Aorta (tissue), 5 donors: ENCODE results near the gene MYT1. TPM values are rescaled to one million over a fixed set of nuclear protein-coding genes. Genes with fewer than 3 reads are reported as not detected.
"Not testable (repeated sequence)": the region's sequence is repeated elsewhere in the genome, so short reads cannot be mapped to it uniquely, and the experiment has no call there.

ENCODE experiments used
- ATAC-seq: fragments of 200-7000 bp; cut with Tn5 transposase; one replicate; pipeline ENCODE4 v1.9.1; 2022; ENCODE audit warnings: moderate library complexity; ENCODE audit not compliant: low FRiP score
- DNase-seq, 2 donors: peaks; one replicate each; pipeline ENCODE4 v3.0.0-alpha.2; 2020
- H3K27ac ChIP-seq, 2 donors: one replicate each; pipeline ENCODE4 v1.5.1; 2013; ENCODE audit warnings: low read length in 2 of 2, mild to moderate bottlenecking in 2 of 2, moderate library complexity in 2 of 2, control low read depth in 1 of 2, inconsistent platforms in 1 of 2, low read depth in 1 of 2
- H3K27me3 ChIP-seq, 2 donors: one replicate each; pipeline ENCODE4 v1.6.1; 2013; ENCODE audit warnings: control low read depth in 1 of 2, low read length in 1 of 2, mild to moderate bottlenecking in 1 of 2, moderate library complexity in 1 of 2; ENCODE audit not compliant: insufficient read depth in 2 of 2, control insufficient read depth in 1 of 2
- H3K36me3 ChIP-seq, 2 donors: one replicate each; pipeline ENCODE4 v1.6.1; 2013; ENCODE audit warnings: control low read depth in 1 of 2, low read length in 1 of 2, mild to moderate bottlenecking in 1 of 2; ENCODE audit not compliant: insufficient read depth in 2 of 2, control insufficient read depth in 1 of 2
- H3K4me1 ChIP-seq, 2 donors: one replicate each; pipeline ENCODE4 v1.6.1; 2013; ENCODE audit warnings: low read length in 2 of 2, control low read depth in 1 of 2, mild to moderate bottlenecking in 1 of 2, moderate library complexity in 1 of 2; ENCODE audit not compliant: insufficient read depth in 2 of 2, control insufficient read depth in 1 of 2
- H3K4me3 ChIP-seq, 2 donors: one replicate each; pipeline ENCODE4 v1.5.1; 2013; ENCODE audit warnings: low read length in 2 of 2, control low read depth in 1 of 2, mild to moderate bottlenecking in 1 of 2
- H3K9me3 ChIP-seq: one replicate; pipeline ENCODE4 v1.6.1; 2013; ENCODE audit warnings: mild to moderate bottlenecking, low read length; ENCODE audit not compliant: control insufficient read depth
- WGBS, 2 donors: extraction: QIAGEN DNeasy Blood & Tissue Kit; methylation state at CpG; one replicate each; pipeline ENCODE4 v1.1.7; 2013; 5-methylcytosine and 5-hydroxymethylcytosine counted together
- intact Hi-C, 2 donors: fragments of 100-400 bp; cut with DNase I; formaldehyde crosslinking; loops; one replicate each; pipeline versions ENCODE4 v1.14.2 to v1.15.0; 2022
- polyA plus RNA-seq, 2 donors: library from polyadenylated mRNA; stranded (reverse); fragments of 200-250 nt; gene quantifications; one replicate each; pipeline ENCODE4 v1.2.3, GENCODE V29; 2013
- total RNA-seq, 2 donors: library from RNA; stranded (reverse); fragmentation: NEBNext Ultra II Directional; extraction: Animal tissue kit (Norgen Biotek cat#: 25700); gene quantifications; one replicate each; pipeline ENCODE4 v1.2.1, GENCODE V29; 2021
- donor health status: healthy with polysubstance abuse.
- donor health status: Bipolar disorder and iron deficiency.
- donor health status: DM: no; HTN: no; CAD: no.
- donor health status: DM: no; HTN: no; CAD: no.
- donor health status: DM: yes; HTN: yes; CAD: no.

MYT1 gene
- total and polyA plus RNA-seq, 4 donors = not detected

GRCh38 chr20:64287264-64287590 lies 123.0 kb downstream of the MYT1 start:
- ATAC-seq, H3K36me3 ChIP-seq, H3K27me3 ChIP-seq, H3K9me3 ChIP-seq, intact Hi-C loops, DNase-seq, H3K4me3 ChIP-seq, H3K4me1 ChIP-seq, H3K27ac ChIP-seq: not testable (repeated sequence)
- 98 to 99% methylated on average over 3 of the region's 3 CpGs for WGBS, 2 donors

Other genes starting within 250 kb of the MYT1 start
- 10 to 100 TPM; 27.2 to 39.5 TPM for gene UCKL1, start 208.0 kb upstream of the MYT1 start, total RNA-seq
- gene UCKL1, start 208.0 kb upstream of the MYT1 start, polyA plus RNA-seq = 10 to 100 TPM; 24.3 to 85.0 TPM
- gene ZNF512B, start 194.5 kb upstream of the MYT1 start, total RNA-seq = 10 to 100 TPM; 10.8 to 16.5 TPM
- gene ZNF512B, start 194.5 kb upstream of the MYT1 start, polyA plus RNA-seq = 10 to 100 TPM in 1 of 2 donors, 1 to 10 TPM in 1; 1.5 to 10.8 TPM
- gene SAMD10, start 184.8 kb upstream of the MYT1 start, total RNA-seq = 1 to 10 TPM in 1 of 2 donors, under 1 TPM in 1; 0.84 to 4.1 TPM
- 1 to 10 TPM; 1.8 to 2.0 TPM for gene SAMD10, start 184.8 kb upstream of the MYT1 start, polyA plus RNA-seq
- gene PRPF6, start 183.3 kb upstream of the MYT1 start, total RNA-seq = 10 to 100 TPM; 50.3 to 59.1 TPM
- 10 to 100 TPM; 20.9 to 53.3 TPM for gene PRPF6, start 183.3 kb upstream of the MYT1 start, polyA plus RNA-seq
- 1 to 10 TPM; 1.7 to 2.8 TPM for gene C20orf204, start 128.3 kb upstream of the MYT1 start, total RNA-seq
- 1 to 10 TPM in 1 of 2 donors, not detected in 1; 2.1 TPM for gene C20orf204, start 128.3 kb upstream of the MYT1 start, polyA plus RNA-seq
- gene SOX18, start 114.8 kb upstream of the MYT1 start, total RNA-seq = 100 to 1,000 TPM in 1 of 2 donors, 10 to 100 TPM in 1; 43.2 to 186 TPM
- 1 to 10 TPM; 1.3 to 2.6 TPM for gene SOX18, start 114.8 kb upstream of the MYT1 start, polyA plus RNA-seq
- gene TCEA2, start 101.3 kb upstream of the MYT1 start, total RNA-seq = 10 to 100 TPM; 45.5 to 71.1 TPM
- gene TCEA2, start 101.3 kb upstream of the MYT1 start, polyA plus RNA-seq = 10 to 100 TPM; 26.2 to 80.1 TPM
- gene RGS19, start 84.9 kb upstream of the MYT1 start, total RNA-seq = 10 to 100 TPM; 19.0 to 20.1 TPM
- gene RGS19, start 84.9 kb upstream of the MYT1 start, polyA plus RNA-seq = 10 to 100 TPM; 10.8 to 23.8 TPM
- 1 to 10 TPM in 1 of 2 donors, under 1 TPM in 1; 0.78 to 2.9 TPM for gene OPRL1, start 84.4 kb upstream of the MYT1 start, total RNA-seq
- gene OPRL1, start 84.4 kb upstream of the MYT1 start, polyA plus RNA-seq = 1 to 10 TPM in 1 of 2 donors, under 1 TPM in 1; 0.72 to 1.1 TPM
- not detected for gene LKAAEAR1, start 80.1 kb upstream of the MYT1 start, total RNA-seq
- gene LKAAEAR1, start 80.1 kb upstream of the MYT1 start, polyA plus RNA-seq = not detected
- not detected for gene NPBWR2, start 56.9 kb upstream of the MYT1 start, total RNA-seq
- gene NPBWR2, start 56.9 kb upstream of the MYT1 start, polyA plus RNA-seq = not detected
- gene PCMTD2, start 91.3 kb downstream of the MYT1 start, total RNA-seq = 10 to 100 TPM; 38.7 to 71.4 TPM
- gene PCMTD2, start 91.3 kb downstream of the MYT1 start, polyA plus RNA-seq = 10 to 100 TPM; 14.9 to 50.2 TPM